WTC11 (cell line): Measurements from ENCODE around the gene PTER. TPM values are rescaled to one million over a fixed set of nuclear protein-coding genes. Genes with fewer than 3 reads are reported as not detected.

Experiments
- ATAC-seq: fragments of 200-7000 bp; cut with Tn5 transposase; 2 replicates; pipeline ENCODE4 v1.10.0; 2021; ENCODE audit warnings: mild to moderate bottlenecking, moderate library complexity
- CTCF ChIA-PET: fragments of 300-600 bp; sonication (Branson Sonifier 250); formaldehyde crosslinking; loops from one replicate; lab custom pipeline; 2021; ENCODE audit warnings: antibody characterized with exemption; lab: Charles Lee
- POLR2A ChIA-PET: fragments of 350-600 bp; sonication (Branson Sonifier 250); formaldehyde crosslinking; loops from one replicate; lab custom pipeline; 2021; ENCODE audit warnings: antibody characterized with exemption; lab: Charles Lee
- DNase-seq: peaks from one replicate; pipeline ENCODE4 v3.0.0; 2021; ENCODE audit warnings: low spot score
- H3K27ac Mint-ChIP-seq: 2 replicates; pipeline ENCODE4 v1.8.0; 2021; ENCODE audit warnings: mixed read lengths
- H3K27me3 Mint-ChIP-seq: 2 replicates; pipeline ENCODE4 v1.8.0; 2021; ENCODE audit warnings: low read depth, mild to moderate bottlenecking, moderate library complexity, mixed read lengths
- H3K36me3 Mint-ChIP-seq: 2 replicates; pipeline ENCODE4 v1.8.0; 2021; ENCODE audit warnings: mixed read lengths
- H3K4me1 Mint-ChIP-seq: 2 replicates; pipeline ENCODE4 v1.8.0; 2022; ENCODE audit warnings: mixed read lengths
- H3K4me3 Mint-ChIP-seq: 2 replicates; pipeline ENCODE4 v1.8.0; 2021; ENCODE audit warnings: mild to moderate bottlenecking, moderate library complexity, mixed read lengths
- H3K9me3 Mint-ChIP-seq: 2 replicates; pipeline ENCODE4 v1.8.0; 2021; ENCODE audit warnings: mixed read lengths
- CREM ChIP-seq: sonication (generic); formaldehyde crosslinking; IDR thresholded peaks from 2 replicates; pipeline ENCODE4 v1.8.1; 2022; ENCODE audit warnings: mild to moderate bottlenecking, missing genetic modification reagents, moderate library complexity
- EMX1 ChIP-seq: fragments of 250-450 bp; sonication (Bioruptor Pico); IDR thresholded peaks from 2 replicates; pipeline ENCODE4 v1.8.0; 2021; ENCODE audit warnings: mild to moderate bottlenecking
- ETV6 ChIP-seq: sonication (generic); formaldehyde crosslinking; IDR thresholded peaks from 2 replicates; pipeline ENCODE4 v1.8.1; 2022; ENCODE audit warnings: mild to moderate bottlenecking, missing genetic modification reagents
- FOXJ3 ChIP-seq: sonication (generic); formaldehyde crosslinking; IDR thresholded peaks from 2 replicates; pipeline ENCODE4 v1.9.0; 2021; ENCODE audit warnings: missing genetic modification reagents, mild to moderate bottlenecking, borderline replicate concordance
- GTF2I ChIP-seq: fragments of 250-450 bp; sonication (Bioruptor Pico); conservative IDR thresholded peaks from 2 replicates; pipeline ENCODE4 v1.4.0; 2021; ENCODE audit warnings: mild to moderate bottlenecking
- HMGA2 ChIP-seq: fragments of 250-450 bp; sonication (Bioruptor Pico); IDR thresholded peaks from 2 replicates; pipeline ENCODE4 v1.4.0; 2021; ENCODE audit warnings: mild to moderate bottlenecking, moderate library complexity
- IRF2 ChIP-seq: sonication (generic); formaldehyde crosslinking; IDR thresholded peaks from 2 replicates; pipeline ENCODE4 v1.8.0; 2022; ENCODE audit warnings: low read depth, missing genetic modification reagents, borderline replicate concordance
- JUN ChIP-seq: sonication (generic); formaldehyde crosslinking; IDR thresholded peaks from 2 replicates; pipeline ENCODE4 v1.8.0; 2023; ENCODE audit warnings: mild to moderate bottlenecking, missing genetic modification reagents
- RORB ChIP-seq: fragments of 250-450 bp; sonication (Bioruptor Pico); IDR thresholded peaks from 2 replicates; pipeline ENCODE4 v1.9.0; 2021; ENCODE audit warnings: mild to moderate bottlenecking
- SMAD3 ChIP-seq: sonication (generic); formaldehyde crosslinking; IDR thresholded peaks from 2 replicates; pipeline ENCODE4 v1.8.0; 2022; ENCODE audit warnings: missing genetic modification reagents, mild to moderate bottlenecking, borderline replicate concordance
- TEAD1 ChIP-seq: sonication (generic); formaldehyde crosslinking; IDR thresholded peaks from 2 replicates; pipeline ENCODE4 v1.8.0; 2022; ENCODE audit warnings: mild to moderate bottlenecking, missing genetic modification reagents
- ZNF219 ChIP-seq: sonication (generic); formaldehyde crosslinking; IDR thresholded peaks from 2 replicates; pipeline ENCODE4 v1.8.0; 2023; ENCODE audit warnings: missing genetic modification reagents, mild to moderate bottlenecking, borderline replicate concordance
- ZNF232 ChIP-seq: sonication (generic); formaldehyde crosslinking; IDR thresholded peaks from 2 replicates; pipeline ENCODE4 v1.8.0; 2022; ENCODE audit warnings: mild to moderate bottlenecking, missing genetic modification reagents
- ZNF416 ChIP-seq: fragments of 250-450 bp; sonication (Bioruptor Pico); IDR thresholded peaks from 2 replicates; pipeline ENCODE4 v1.9.0; 2021; ENCODE audit warnings: mild to moderate bottlenecking, inconsistent platforms
- total RNA-seq: library from RNA; stranded (reverse); gene quantifications from 3 replicates; pipeline ENCODE4 v1.2.3, GENCODE V29; 2021
- TF ChIP-seq, protein P1 (sequence below): sonication (generic); formaldehyde crosslinking; conservative IDR thresholded peaks from 2 replicates; pipeline ENCODE4 v1.8.1; 2022; ENCODE audit warnings: mild to moderate bottlenecking, missing genetic modification reagents
- TF ChIP-seq, protein P2 (sequence below): sonication (generic); formaldehyde crosslinking; IDR thresholded peaks from 2 replicates; pipeline ENCODE4 v1.8.0; 2023; ENCODE audit warnings: missing genetic modification reagents
- TF ChIP-seq, protein P3 (sequence below): sonication (generic); formaldehyde crosslinking; IDR thresholded peaks from 2 replicates; pipeline ENCODE4 v1.8.0; 2022; ENCODE audit warnings: missing genetic modification reagents
- TF ChIP-seq, protein P4 (sequence below): sonication (generic); formaldehyde crosslinking; IDR thresholded peaks from 2 replicates; pipeline ENCODE4 v1.8.1; 2022; ENCODE audit warnings: mild to moderate bottlenecking, moderate library complexity, missing genetic modification reagents
- TF ChIP-seq, protein P5 (sequence below): fragments of 250-450 bp; sonication (Bioruptor Pico); IDR thresholded peaks from 2 replicates; pipeline ENCODE4 v2.1.2; 2022; ENCODE audit warnings: mild to moderate bottlenecking, moderate library complexity
- TF ChIP-seq, protein P6 (sequence below): fragments of 250-450 bp; sonication (Bioruptor Pico); IDR thresholded peaks from 2 replicates; pipeline ENCODE4 v1.8.0; 2021; ENCODE audit warnings: mild to moderate bottlenecking
- TF ChIP-seq, protein P7 (sequence below): sonication (generic); formaldehyde crosslinking; IDR thresholded peaks from 2 replicates; pipeline ENCODE4 v1.8.0; 2022; ENCODE audit warnings: mild to moderate bottlenecking, missing genetic modification reagents

Gene PTER
- total RNA-seq, 1 experiment from 2014 or later, result 7.4 TPM

DNA sequence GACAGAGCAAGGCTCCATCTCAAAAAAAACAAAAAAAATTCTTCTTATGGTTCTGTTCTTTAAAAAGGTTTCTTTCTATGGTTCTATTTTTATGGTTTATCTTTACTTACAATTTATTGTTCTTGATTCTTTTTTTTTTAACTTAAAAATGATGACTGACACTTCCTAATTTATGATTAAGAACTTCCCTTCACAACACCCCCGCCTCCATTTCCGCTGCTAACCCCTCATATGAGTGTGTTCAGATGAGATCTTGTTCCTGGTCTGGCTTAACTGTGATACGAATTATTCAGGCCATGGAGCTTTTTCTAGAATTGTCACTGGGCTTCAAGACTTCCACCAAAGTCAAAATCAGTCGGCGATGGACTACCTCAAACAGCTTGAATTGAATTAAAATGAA lies 33.9 kb downstream of the PTER start (continued):
- TF ChIP-seq FOXJ3 (CRISPR knock-in tag), result no peak
- TF ChIP-seq, protein P1, sequence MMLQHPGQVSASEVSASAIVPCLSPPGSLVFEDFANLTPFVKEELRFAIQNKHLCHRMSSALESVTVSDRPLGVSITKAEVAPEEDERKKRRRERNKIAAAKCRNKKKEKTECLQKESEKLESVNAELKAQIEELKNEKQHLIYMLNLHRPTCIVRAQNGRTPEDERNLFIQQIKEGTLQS (CRISPR knock-in tag), result no peak
- TF ChIP-seq CREM (CRISPR knock-in tag), result no peak
- TF ChIP-seq TEAD1 (CRISPR knock-in tag), result no peak
- TF ChIP-seq RORB (CRISPR knock-in tag), result no peak
- TF ChIP-seq, protein P2, sequence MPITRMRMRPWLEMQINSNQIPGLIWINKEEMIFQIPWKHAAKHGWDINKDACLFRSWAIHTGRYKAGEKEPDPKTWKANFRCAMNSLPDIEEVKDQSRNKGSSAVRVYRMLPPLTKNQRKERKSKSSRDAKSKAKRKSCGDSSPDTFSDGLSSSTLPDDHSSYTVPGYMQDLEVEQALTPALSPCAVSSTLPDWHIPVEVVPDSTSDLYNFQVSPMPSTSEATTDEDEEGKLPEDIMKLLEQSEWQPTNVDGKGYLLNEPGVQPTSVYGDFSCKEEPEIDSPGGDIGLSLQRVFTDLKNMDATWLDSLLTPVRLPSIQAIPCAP (CRISPR knock-in tag), result no peak
- TF ChIP-seq ZNF416, result no peak
- TF ChIP-seq, all 79 proteins: peak for 0

DNA sequence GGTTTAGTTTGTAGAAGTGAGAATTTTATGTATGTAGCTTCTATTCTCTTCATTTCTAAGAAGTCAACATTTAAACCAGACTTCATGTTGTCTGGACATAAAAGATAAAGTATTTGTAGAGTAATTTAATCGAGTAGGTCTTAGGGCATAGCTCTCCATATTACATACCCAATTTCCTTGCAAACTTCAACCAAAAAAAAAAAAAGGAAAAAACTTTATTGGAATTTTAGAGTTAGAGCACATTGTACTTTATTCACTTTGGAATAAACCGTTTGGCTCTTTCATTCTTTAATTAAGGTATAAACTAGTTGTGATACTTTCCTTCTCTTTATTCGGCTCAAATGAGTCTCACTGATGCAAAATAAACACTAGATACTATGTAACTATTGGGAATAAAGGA lies 36.0 kb downstream of the PTER start:
- Mint-ChIP-seq H3K27me3 (no peaks in the 10 kb centered on the region), H3K4me3 (no peak overlapping the region), H3K4me1 (no peaks in the 10 kb centered on the region), H3K36me3 (no peaks in the 10 kb centered on the region), H3K27ac (no peak overlapping the region), H3K9me3 (no peaks in the 10 kb centered on the region)
- no peak for TF ChIP-seq IRF2
- TF ChIP-seq ZNF232, result no peak
- no peak for TF ChIP-seq ETV6
- TF ChIP-seq, protein P3, sequence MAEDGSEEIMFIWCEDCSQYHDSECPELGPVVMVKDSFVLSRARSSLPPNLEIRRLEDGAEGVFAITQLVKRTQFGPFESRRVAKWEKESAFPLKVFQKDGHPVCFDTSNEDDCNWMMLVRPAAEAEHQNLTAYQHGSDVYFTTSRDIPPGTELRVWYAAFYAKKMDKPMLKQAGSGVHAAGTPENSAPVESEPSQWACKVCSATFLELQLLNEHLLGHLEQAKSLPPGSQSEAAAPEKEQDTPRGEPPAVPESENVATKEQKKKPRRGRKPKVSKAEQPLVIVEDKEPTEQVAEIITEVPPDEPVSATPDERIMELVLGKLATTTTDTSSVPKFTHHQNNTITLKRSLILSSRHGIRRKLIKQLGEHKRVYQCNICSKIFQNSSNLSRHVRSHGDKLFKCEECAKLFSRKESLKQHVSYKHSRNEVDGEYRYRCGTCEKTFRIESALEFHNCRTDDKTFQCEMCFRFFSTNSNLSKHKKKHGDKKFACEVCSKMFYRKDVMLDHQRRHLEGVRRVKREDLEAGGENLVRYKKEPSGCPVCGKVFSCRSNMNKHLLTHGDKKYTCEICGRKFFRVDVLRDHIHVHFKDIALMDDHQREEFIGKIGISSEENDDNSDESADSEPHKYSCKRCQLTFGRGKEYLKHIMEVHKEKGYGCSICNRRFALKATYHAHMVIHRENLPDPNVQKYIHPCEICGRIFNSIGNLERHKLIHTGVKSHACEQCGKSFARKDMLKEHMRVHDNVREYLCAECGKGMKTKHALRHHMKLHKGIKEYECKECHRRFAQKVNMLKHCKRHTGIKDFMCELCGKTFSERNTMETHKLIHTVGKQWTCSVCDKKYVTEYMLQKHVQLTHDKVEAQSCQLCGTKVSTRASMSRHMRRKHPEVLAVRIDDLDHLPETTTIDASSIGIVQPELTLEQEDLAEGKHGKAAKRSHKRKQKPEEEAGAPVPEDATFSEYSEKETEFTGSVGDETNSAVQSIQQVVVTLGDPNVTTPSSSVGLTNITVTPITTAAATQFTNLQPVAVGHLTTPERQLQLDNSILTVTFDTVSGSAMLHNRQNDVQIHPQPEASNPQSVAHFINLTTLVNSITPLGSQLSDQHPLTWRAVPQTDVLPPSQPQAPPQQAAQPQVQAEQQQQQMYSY (CRISPR knock-in tag), result no peak
- no peak for TF ChIP-seq JUN (CRISPR knock-in tag)
- TF ChIP-seq HMGA2 (CRISPR knock-in tag), result no peak
- no peak for TF ChIP-seq TEAD1 (CRISPR knock-in tag)
- TF ChIP-seq, protein P4, sequence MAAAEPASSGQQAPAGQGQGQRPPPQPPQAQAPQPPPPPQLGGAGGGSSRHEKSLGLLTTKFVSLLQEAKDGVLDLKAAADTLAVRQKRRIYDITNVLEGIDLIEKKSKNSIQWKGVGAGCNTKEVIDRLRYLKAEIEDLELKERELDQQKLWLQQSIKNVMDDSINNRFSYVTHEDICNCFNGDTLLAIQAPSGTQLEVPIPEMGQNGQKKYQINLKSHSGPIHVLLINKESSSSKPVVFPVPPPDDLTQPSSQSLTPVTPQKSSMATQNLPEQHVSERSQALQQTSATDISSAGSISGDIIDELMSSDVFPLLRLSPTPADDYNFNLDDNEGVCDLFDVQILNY (CRISPR knock-in tag), result no peak
- POLR2A ChIA-PET, result no interaction called here
- no peak for ATAC-seq
- DNase-seq, result no peak
- CTCF ChIA-PET, result interaction anchor here (0.6 kb wide), 1 partner anchor 59 kb away, joined by 5 read pairs; no protein-coding TSS in a partner anchor

DNA sequence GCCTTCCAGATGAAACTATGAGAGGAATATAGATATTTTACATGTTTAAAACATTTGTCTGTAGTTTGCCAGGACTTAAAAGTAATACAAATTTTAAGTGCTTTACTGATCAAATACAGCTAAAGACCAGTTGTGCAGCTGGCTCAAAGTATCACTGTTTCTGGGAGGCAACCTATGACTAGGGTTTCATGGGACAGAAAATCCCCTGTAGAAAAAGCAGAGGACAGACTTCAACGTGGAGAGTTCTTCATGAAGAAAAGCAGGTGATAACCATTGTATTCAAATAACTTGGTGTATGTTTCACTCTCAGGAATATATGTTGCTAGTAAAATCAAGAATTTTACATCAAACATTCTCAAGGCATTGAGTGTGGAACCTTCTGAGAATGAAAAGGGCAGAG lies 40.9 kb downstream of the PTER start:
- H3K27ac Mint-ChIP-seq, result no peak overlapping the region
- TF ChIP-seq EMX1 (CRISPR knock-in tag) (no peak), SMAD3 (CRISPR knock-in tag) (no peak), GTF2I (CRISPR knock-in tag) (no peak), ZNF219 (CRISPR knock-in tag) (no peak)
- TF ChIP-seq, protein P5, sequence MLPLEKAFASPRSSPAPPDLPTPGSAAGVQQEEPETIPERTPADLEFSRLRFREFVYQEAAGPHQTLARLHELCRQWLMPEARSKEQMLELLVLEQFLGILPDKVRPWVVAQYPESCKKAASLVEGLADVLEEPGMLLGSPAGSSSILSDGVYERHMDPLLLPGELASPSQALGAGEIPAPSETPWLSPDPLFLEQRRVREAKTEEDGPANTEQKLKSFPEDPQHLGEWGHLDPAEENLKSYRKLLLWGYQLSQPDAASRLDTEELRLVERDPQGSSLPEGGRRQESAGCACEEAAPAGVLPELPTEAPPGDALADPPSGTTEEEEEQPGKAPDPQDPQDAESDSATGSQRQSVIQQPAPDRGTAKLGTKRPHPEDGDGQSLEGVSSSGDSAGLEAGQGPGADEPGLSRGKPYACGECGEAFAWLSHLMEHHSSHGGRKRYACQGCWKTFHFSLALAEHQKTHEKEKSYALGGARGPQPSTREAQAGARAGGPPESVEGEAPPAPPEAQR (CRISPR knock-in tag), result no peak
- TF ChIP-seq, protein P6, sequence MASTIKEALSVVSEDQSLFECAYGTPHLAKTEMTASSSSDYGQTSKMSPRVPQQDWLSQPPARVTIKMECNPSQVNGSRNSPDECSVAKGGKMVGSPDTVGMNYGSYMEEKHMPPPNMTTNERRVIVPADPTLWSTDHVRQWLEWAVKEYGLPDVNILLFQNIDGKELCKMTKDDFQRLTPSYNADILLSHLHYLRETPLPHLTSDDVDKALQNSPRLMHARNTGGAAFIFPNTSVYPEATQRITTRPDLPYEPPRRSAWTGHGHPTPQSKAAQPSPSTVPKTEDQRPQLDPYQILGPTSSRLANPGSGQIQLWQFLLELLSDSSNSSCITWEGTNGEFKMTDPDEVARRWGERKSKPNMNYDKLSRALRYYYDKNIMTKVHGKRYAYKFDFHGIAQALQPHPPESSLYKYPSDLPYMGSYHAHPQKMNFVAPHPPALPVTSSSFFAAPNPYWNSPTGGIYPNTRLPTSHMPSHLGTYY (CRISPR knock-in tag), result no peak
- TF ChIP-seq, protein P7, sequence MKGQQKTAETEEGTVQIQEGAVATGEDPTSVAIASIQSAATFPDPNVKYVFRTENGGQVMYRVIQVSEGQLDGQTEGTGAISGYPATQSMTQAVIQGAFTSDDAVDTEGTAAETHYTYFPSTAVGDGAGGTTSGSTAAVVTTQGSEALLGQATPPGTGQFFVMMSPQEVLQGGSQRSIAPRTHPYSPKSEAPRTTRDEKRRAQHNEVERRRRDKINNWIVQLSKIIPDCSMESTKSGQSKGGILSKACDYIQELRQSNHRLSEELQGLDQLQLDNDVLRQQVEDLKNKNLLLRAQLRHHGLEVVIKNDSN (CRISPR knock-in tag), result no peak
- ChIA-PET CTCF (no interaction called here), POLR2A (no interaction called here)
- H3K4me1 Mint-ChIP-seq, result peaks cover 5% of the 10 kb centered on the region
- no peak for ATAC-seq
- no peak for DNase-seq
- H3K36me3 Mint-ChIP-seq, result no peaks in the 10 kb centered on the region
- no peak overlapping the region for H3K4me3 Mint-ChIP-seq
- no peaks in the 10 kb centered on the region for H3K9me3 Mint-ChIP-seq
- H3K27me3 Mint-ChIP-seq, result no peaks in the 10 kb centered on the region
